Measurements from ENCODE around the gene EIF5AL1.
"Not testable (repeated sequence)": the region's sequence is repeated elsewhere in the genome, so short reads cannot be mapped to it uniquely, and the experiment has no call there.

GRCh38 chr10:79508245-79508644 lies 4.1 kb upstream of the EIF5AL1 start:
- TF ChIP-seq, protein P1, sequence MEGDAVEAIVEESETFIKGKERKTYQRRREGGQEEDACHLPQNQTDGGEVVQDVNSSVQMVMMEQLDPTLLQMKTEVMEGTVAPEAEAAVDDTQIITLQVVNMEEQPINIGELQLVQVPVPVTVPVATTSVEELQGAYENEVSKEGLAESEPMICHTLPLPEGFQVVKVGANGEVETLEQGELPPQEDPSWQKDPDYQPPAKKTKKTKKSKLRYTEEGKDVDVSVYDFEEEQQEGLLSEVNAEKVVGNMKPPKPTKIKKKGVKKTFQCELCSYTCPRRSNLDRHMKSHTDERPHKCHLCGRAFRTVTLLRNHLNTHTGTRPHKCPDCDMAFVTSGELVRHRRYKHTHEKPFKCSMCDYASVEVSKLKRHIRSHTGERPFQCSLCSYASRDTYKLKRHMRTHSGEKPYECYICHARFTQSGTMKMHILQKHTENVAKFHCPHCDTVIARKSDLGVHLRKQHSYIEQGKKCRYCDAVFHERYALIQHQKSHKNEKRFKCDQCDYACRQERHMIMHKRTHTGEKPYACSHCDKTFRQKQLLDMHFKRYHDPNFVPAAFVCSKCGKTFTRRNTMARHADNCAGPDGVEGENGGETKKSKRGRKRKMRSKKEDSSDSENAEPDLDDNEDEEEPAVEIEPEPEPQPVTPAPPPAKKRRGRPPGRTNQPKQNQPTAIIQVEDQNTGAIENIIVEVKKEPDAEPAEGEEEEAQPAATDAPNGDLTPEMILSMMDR (IDR thresholded peaks at IDR 0.05): not testable (repeated sequence)
- TF ChIP-seq FOXJ3 (CRISPR knock-in tag; IDR thresholded peaks at IDR 0.05; ENCODE audit: borderline replicate concordance); JUN (CRISPR knock-in tag; IDR thresholded peaks at IDR 0.05); AFF4 (CRISPR knock-in tag; IDR thresholded peaks at IDR 0.05; ENCODE audit: borderline replicate concordance); E2F4 (CRISPR knock-in tag; IDR thresholded peaks at IDR 0.05; ENCODE audit: borderline replicate concordance, low read depth); NFYB (CRISPR knock-in tag; conservative IDR thresholded peaks at IDR 0.05; ENCODE audit: low read depth); ETV6 (CRISPR knock-in tag; IDR thresholded peaks at IDR 0.05); E2F1 (CRISPR knock-in tag; IDR thresholded peaks at IDR 0.05); FOXK1 (CRISPR knock-in tag; IDR thresholded peaks at IDR 0.05); ZNF232 (CRISPR knock-in tag; IDR thresholded peaks at IDR 0.05); ZNF138 (CRISPR knock-in tag; conservative IDR thresholded peaks at IDR 0.05); PRDM15 (CRISPR knock-in tag; IDR thresholded peaks at IDR 0.05); KAT7 (CRISPR knock-in tag; IDR thresholded peaks at IDR 0.05; ENCODE audit: borderline replicate concordance): not testable (repeated sequence)
- TF ChIP-seq, protein P2, sequence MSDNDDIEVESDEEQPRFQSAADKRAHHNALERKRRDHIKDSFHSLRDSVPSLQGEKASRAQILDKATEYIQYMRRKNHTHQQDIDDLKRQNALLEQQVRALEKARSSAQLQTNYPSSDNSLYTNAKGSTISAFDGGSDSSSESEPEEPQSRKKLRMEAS (CRISPR knock-in tag; IDR thresholded peaks at IDR 0.05): not testable (repeated sequence)

All from WTC11 (cell line).